ENCODE results near the gene TSPAN17. TPM values are rescaled to one million over a fixed set of nuclear protein-coding genes. Genes with fewer than 3 reads are reported as not detected.

Gene TSPAN17
- total RNA-seq, 1 donor from 2014 or later: 57.5 TPM

DNA sequence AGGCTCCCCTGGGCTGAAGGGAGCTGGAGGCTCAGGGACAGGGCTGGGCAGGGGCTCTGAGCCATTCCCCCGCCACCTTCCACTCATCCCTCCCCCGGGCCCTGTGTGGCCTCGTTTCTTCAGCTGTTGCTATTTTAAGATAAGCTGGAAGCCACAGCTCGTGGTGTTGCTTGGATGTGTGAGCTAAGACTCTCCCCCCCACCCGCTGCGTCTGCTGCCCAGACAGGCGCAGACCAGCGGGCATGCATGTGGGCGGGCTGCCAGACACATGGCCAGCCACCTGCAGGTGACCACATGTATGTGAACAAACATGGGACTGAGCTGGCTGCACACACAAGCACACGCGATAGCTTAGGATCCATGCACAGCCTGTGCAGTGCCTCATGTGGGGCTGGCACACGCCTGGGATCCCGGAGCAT is 25.6 kb upstream of the TSPAN17 start:
- no peak overlapping the region for H3K4me3 Mint-ChIP-seq (ENCODE audit: unreplicated experiment)
- no peaks in the 10 kb centered on the region for H3K36me3 Mint-ChIP-seq (ENCODE audit: low read depth, unreplicated experiment)
- no peak overlapping the region for H3K27ac Mint-ChIP-seq (ENCODE audit: unreplicated experiment)
- no peaks in the 10 kb centered on the region for H3K9me3 Mint-ChIP-seq (ENCODE audit: unreplicated experiment)
- TF ChIP-seq, protein P1, sequence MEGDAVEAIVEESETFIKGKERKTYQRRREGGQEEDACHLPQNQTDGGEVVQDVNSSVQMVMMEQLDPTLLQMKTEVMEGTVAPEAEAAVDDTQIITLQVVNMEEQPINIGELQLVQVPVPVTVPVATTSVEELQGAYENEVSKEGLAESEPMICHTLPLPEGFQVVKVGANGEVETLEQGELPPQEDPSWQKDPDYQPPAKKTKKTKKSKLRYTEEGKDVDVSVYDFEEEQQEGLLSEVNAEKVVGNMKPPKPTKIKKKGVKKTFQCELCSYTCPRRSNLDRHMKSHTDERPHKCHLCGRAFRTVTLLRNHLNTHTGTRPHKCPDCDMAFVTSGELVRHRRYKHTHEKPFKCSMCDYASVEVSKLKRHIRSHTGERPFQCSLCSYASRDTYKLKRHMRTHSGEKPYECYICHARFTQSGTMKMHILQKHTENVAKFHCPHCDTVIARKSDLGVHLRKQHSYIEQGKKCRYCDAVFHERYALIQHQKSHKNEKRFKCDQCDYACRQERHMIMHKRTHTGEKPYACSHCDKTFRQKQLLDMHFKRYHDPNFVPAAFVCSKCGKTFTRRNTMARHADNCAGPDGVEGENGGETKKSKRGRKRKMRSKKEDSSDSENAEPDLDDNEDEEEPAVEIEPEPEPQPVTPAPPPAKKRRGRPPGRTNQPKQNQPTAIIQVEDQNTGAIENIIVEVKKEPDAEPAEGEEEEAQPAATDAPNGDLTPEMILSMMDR (IDR thresholded peaks at IDR 0.05; ENCODE audit: unreplicated experiment): no peak
- peaks cover 17% of the 10 kb centered on the region for H3K27me3 Mint-ChIP-seq (ENCODE audit: unreplicated experiment)
- no peaks in the 10 kb centered on the region for H3K4me1 Mint-ChIP-seq (ENCODE audit: unreplicated experiment)
- DNase-seq (ENCODE audit: low spot score): no peak

- H3K4me1 Mint-ChIP-seq (ENCODE audit: unreplicated experiment): peaks cover 3% of the 10 kb centered on the region
- no peak for DNase-seq (ENCODE audit: low spot score)
- H3K27ac Mint-ChIP-seq (ENCODE audit: unreplicated experiment): no peak overlapping the region
- H3K9me3 Mint-ChIP-seq (ENCODE audit: unreplicated experiment): no peaks in the 10 kb centered on the region
- no peak overlapping the region for H3K4me3 Mint-ChIP-seq (ENCODE audit: unreplicated experiment)
- peaks cover 13% of the 10 kb centered on the region for H3K27me3 Mint-ChIP-seq (ENCODE audit: unreplicated experiment)
- TF ChIP-seq, protein P1 (IDR thresholded peaks at IDR 0.05; ENCODE audit: unreplicated experiment): no peak
- no peaks in the 10 kb centered on the region for H3K36me3 Mint-ChIP-seq (ENCODE audit: low read depth, unreplicated experiment)
Measured at GRCh38 chr5:176624142-176624541, 23.1 kb upstream of the TSPAN17 start.

DNA sequence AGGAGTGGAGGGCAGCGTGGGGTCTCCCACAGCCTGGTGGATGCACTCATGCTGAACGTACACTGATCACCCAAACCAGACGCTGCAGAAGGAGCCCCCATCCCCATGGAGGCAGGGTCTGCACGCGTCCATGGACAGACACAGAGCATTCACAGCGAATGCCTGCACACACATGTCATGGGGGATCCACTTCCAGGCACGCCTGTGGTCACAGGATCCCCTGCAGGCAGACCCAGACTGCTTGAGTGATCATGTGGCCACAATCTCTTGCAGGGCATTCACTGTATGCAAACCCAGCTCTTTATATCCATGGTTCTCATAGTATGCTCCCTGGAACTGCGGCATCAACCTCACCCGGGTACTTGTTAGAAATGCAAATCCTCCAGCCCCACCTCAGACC is 22.3 kb upstream of the TSPAN17 start:
- Mint-ChIP-seq H3K36me3 (ENCODE audit: low read depth, unreplicated experiment) (no peaks in the 10 kb centered on the region), H3K4me3 (ENCODE audit: unreplicated experiment) (no peak overlapping the region), H3K27ac (ENCODE audit: unreplicated experiment) (no peak overlapping the region), H3K9me3 (ENCODE audit: unreplicated experiment) (no peaks in the 10 kb centered on the region), H3K27me3 (ENCODE audit: unreplicated experiment) (peaks cover 14% of the 10 kb centered on the region), H3K4me1 (ENCODE audit: unreplicated experiment) (peaks cover 3% of the 10 kb centered on the region)
- DNase-seq (ENCODE audit: low spot score): no peak
- TF ChIP-seq, protein P1 (IDR thresholded peaks at IDR 0.05; ENCODE audit: unreplicated experiment): no peak

GRCh38 chr5:176625512-176625911 is 21.8 kb upstream of the TSPAN17 start:
- TF ChIP-seq, protein P1 (IDR thresholded peaks at IDR 0.05; ENCODE audit: unreplicated experiment): no peak
- Mint-ChIP-seq H3K27ac (ENCODE audit: unreplicated experiment) (no peak overlapping the region), H3K36me3 (ENCODE audit: low read depth, unreplicated experiment) (no peaks in the 10 kb centered on the region), H3K4me3 (ENCODE audit: unreplicated experiment) (no peak overlapping the region), H3K9me3 (ENCODE audit: unreplicated experiment) (no peaks in the 10 kb centered on the region), H3K27me3 (ENCODE audit: unreplicated experiment) (peaks cover 14% of the 10 kb centered on the region), H3K4me1 (ENCODE audit: unreplicated experiment) (peaks cover 3% of the 10 kb centered on the region)
- no peak for DNase-seq (ENCODE audit: low spot score)

GRCh38 chr5:176625966-176626875 is 21.1 kb upstream of the TSPAN17 start:
- Mint-ChIP-seq H3K4me3 (ENCODE audit: unreplicated experiment) (no peak overlapping the region), H3K36me3 (ENCODE audit: low read depth, unreplicated experiment) (no peaks in the 10 kb centered on the region), H3K27me3 (ENCODE audit: unreplicated experiment) (peaks cover 16% of the 10 kb centered on the region), H3K4me1 (ENCODE audit: unreplicated experiment) (peaks cover 10% of the 10 kb centered on the region), H3K9me3 (ENCODE audit: unreplicated experiment) (no peaks in the 10 kb centered on the region), H3K27ac (ENCODE audit: unreplicated experiment) (no peak overlapping the region)
- TF ChIP-seq, protein P1 (IDR thresholded peaks at IDR 0.05; ENCODE audit: unreplicated experiment): no peak
- DNase-seq (ENCODE audit: low spot score): no peak

Data from endothelial cell (in vitro differentiated cells).